ENCODE data around the gene ATP8A2.

ATP8A2 gene

GRCh38 chr13:25743421-25743820, 371.6 kb downstream of the ATP8A2 start:
- TF ChIP-seq CTCF (IDR thresholded peaks at IDR 0.05; ENCODE audit: low read depth, low read length, missing control alignments): no peak
- no peak for DNase-seq (ENCODE audit: extremely low read depth, low read depth)
- H3K4me3 ChIP-seq (replicated peaks; ENCODE audit: low read depth, low read length): no peak overlapping the region

GRCh38 chr13:25744178-25744577, 372.4 kb downstream of the ATP8A2 start:
- no peak for TF ChIP-seq CTCF (IDR thresholded peaks at IDR 0.05; ENCODE audit: low read depth, low read length, missing control alignments)
- DNase-seq (ENCODE audit: extremely low read depth, low read depth): no peak
- H3K4me3 ChIP-seq (replicated peaks; ENCODE audit: low read depth, low read length): no peak overlapping the region

GRCh38 chr13:25746131-25746530, 374.4 kb downstream of the ATP8A2 start:
- no peak overlapping the region for H3K4me3 ChIP-seq (replicated peaks; ENCODE audit: low read depth, low read length)
- DNase-seq (ENCODE audit: extremely low read depth, low read depth): no peak
- no peak for TF ChIP-seq CTCF (IDR thresholded peaks at IDR 0.05; ENCODE audit: low read depth, low read length, missing control alignments)

- TF ChIP-seq CTCF (IDR thresholded peaks at IDR 0.05; ENCODE audit: low read depth, low read length, missing control alignments): no peak
- no peak overlapping the region for H3K4me3 ChIP-seq (replicated peaks; ENCODE audit: low read depth, low read length)
Observed at GRCh38 chr13:25752957-25753551, 381.3 kb downstream of the ATP8A2 start.

GRCh38 chr13:25753976-25754375, 382.2 kb downstream of the ATP8A2 start:
- TF ChIP-seq CTCF (IDR thresholded peaks at IDR 0.05; ENCODE audit: low read depth, low read length, missing control alignments): no peak
- no peak for DNase-seq (ENCODE audit: extremely low read depth, low read depth)
- H3K4me3 ChIP-seq (replicated peaks; ENCODE audit: low read depth, low read length): no peak overlapping the region

More at GRCh38 chr13:25752957-25753551, 381.3 kb downstream of the ATP8A2 start:
- peak; percentile 47 for DNase-seq (ENCODE audit: extremely low read depth, low read depth)

GRCh38 chr13:25756251-25756650, 384.5 kb downstream of the ATP8A2 start:
- no peak for DNase-seq (ENCODE audit: extremely low read depth, low read depth)
- no peak for TF ChIP-seq CTCF (IDR thresholded peaks at IDR 0.05; ENCODE audit: low read depth, low read length, missing control alignments)
- H3K4me3 ChIP-seq (replicated peaks; ENCODE audit: low read depth, low read length): no peak overlapping the region

- DNase-seq (ENCODE audit: extremely low read depth, low read depth): no peak
- no peak for TF ChIP-seq CTCF (IDR thresholded peaks at IDR 0.05; ENCODE audit: low read depth, low read length, missing control alignments)
- H3K4me3 ChIP-seq (replicated peaks; ENCODE audit: low read depth, low read length): no peak overlapping the region
Observed at GRCh38 chr13:25756912-25757311, 385.1 kb downstream of the ATP8A2 start.

Measured in HFF-Myc (cell line).